ENCODE measurements around the gene HM13.
"Not testable (repeated sequence)": the region's sequence is repeated elsewhere in the genome, so short reads cannot be mapped to it uniquely, and the experiment has no call there.

The HM13 gene

GRCh38 chr20:31543966-31544598, 29.8 kb downstream of the HM13 start:
- DNase-seq (ENCODE audit: low read depth), result peak; percentile 91

DNA sequence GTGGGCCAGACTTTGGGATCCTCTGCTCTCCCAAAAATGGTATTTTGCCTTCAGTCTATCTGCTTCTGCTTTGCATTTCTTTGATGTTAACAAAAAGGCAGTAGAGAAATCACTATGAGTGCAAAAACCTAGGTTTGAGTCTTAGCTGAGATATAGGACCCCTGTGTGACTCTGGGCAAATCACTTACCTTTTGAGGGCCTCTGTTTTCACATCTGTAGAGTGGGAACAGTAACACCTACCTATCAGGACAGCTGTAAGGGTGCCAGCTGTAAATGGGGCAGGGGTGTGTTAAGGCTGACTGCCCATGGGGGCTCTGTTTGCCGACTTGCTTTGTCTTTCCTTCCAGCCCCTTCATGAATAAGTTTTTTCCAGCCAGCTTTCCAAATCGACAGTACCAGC, 30.4 kb downstream of the HM13 start:
- DNase-seq (ENCODE audit: low read depth), result no peak

DNA sequence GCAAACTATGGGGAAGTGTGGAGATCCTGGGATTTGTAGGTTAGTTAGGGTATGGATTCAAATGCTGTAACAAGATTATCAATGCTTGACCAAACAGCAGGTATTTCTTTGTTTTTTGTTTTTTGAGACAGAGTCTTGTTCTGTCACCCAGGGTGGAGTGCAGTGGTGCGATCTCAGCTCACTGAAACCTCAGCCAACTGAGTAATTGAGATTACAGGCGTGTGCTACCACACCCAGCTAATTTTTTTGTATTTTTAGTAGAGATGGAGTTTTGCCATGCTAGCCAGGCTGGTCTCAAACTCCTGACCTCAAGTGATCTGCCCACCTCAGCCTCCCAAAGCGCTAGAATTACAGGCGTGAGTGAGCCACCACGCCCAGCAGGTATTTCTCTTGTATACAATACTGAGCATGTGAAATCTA, 31.4 kb downstream of the HM13 start:
- DNase-seq (ENCODE audit: low read depth), result not testable (repeated sequence)

DNA sequence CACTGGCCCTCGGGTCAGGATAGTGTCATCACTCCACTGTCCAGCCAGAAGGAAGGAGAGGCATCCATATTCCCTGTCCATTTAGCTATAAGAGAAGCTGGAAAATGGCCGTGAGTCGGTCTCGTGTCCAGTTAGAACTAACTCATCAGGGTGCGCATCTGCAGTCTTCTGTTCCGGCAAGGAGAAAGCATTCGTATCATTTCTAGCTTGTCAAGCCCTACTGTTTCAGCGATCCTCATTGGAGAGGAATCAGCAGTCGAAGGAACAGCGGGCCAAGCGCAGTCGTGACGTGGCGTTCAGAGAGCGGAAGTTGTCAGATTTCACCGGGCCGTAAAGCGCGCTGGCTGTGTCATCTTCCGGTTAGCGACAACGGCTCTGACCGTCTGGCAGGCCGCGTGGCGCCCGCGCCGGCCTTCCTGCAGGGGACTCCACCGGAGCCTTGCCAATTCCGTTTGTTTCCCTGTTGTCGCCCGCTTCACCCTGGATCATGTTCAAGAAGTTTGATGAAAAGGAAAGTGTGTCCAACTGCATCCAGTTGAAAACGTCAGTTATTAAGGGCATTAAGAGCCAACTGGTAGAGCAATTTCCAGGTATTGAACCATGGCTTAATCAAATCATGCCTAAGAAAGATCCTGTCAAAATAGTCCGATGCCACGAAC, 32.9 kb downstream of the HM13 start:
- DNase-seq (ENCODE audit: low read depth), result peak; percentile 90

DNA sequence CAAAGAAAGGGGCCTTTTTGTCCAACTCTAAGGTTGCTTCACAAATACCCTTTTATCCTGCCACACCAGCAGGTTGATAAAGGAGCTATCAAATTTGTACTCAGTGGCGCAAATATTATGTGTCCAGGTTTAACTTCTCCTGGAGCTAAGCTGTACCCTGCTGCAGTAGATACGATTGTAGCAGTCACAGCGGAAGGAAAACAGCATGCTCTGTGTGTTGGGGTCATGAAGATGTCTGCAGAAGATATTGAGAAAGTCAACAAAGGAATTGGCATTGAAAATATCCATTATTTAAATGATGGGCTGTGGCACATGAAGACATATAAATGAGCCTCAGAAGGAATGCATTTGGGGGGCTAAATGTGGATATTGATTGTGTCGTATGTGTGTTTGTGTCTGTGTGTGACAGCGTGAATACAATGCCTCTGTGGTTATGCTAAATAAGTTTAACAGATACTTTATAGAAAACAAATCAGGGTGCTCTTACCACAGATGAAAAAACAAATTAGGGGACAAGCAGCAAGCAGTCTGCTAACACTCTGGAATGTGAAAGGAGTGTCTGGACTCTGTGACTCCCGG, 33.6 kb downstream of the HM13 start:
- DNase-seq (ENCODE audit: low read depth), result no peak

GRCh38 chr20:31548820-31549512, 34.7 kb downstream of the HM13 start:
- peak; percentile 67 for DNase-seq (ENCODE audit: low read depth)

GRCh38 chr20:31549513-31549880, 35.3 kb downstream of the HM13 start:
- peak; percentile 61 for DNase-seq (ENCODE audit: low read depth)

DNA sequence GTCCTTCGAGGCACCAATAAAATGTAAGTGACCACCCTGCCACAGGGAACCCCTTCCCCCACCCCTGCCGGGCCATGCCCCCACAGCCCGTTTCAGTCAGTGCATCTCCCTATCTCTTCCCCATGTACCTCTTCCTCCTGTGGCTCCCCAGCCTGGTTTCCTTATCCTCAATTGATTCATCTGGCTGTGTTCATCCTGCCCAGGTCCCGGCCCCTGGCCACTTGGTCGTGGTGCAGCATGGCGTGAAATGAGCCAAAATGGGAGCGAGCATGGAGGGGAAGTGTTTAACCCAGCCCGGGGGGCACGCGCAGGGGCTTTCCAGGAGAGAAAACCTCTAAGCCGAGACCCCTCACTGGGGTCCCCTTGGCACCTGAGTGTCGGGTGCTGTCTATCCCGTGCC, 35.9 kb downstream of the HM13 start:
- no peak for DNase-seq (ENCODE audit: low read depth)

- DNase-seq (ENCODE audit: low read depth), result no peak
Measured at GRCh38 chr20:31551163-31552081, 37.2 kb downstream of the HM13 start.

DNA sequence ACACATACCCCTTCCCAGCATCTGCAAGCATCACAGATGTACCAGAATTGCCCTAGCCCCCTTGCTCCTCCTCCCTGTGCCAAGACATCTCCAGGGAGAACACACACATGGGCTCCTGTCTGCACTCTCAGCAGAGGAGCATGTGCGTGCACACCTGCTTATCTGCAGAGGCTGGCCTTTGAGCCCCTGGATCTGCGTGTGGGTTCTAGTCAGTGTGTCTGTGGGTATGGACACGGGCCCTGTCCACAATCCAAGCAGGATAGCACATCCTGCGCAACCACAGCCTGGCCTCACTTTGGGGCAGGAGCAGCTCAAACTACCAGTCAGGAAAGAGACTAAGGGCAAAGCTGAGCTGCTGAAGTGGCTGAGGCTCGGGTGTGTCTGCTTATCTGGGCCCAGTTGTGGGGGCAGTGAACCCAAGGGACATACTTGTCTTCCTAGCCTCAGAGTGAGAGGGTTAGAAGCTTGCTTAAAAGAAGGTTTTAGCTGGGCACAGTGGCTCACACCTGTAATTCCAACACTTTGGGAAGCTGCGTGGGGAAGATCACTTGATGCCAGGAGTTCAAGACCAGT, 41.0 kb downstream of the HM13 start:
- no peak for DNase-seq (ENCODE audit: low read depth)

DNA sequence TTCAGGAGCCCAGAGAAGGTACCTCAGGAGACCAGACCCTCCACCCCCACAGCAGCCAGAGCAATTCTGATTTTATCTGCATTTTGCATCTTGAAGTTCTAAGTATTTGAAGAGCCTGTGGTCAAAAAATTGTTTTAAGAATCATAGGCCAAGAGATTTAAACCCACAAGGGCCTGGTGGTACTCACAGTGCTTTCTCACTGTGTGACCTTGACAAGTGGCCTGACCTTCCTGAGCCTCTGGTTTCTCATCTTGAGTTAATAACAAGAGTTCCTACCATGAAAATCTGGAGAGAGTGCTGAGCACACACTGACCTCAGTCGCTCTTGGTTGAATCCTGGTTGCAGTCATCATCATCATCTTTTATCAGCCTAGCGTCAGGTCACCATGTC, 45.5 kb downstream of the HM13 start:
- DNase-seq (ENCODE audit: low read depth), result peak; percentile 34

- peak; percentile 88 for DNase-seq (ENCODE audit: low read depth)
Measured at GRCh38 chr20:31560094-31560745, 46.0 kb downstream of the HM13 start.

- peak; percentile 99 for DNase-seq (ENCODE audit: low read depth)
Measured at GRCh38 chr20:31560746-31561598, 46.7 kb downstream of the HM13 start.

DNA sequence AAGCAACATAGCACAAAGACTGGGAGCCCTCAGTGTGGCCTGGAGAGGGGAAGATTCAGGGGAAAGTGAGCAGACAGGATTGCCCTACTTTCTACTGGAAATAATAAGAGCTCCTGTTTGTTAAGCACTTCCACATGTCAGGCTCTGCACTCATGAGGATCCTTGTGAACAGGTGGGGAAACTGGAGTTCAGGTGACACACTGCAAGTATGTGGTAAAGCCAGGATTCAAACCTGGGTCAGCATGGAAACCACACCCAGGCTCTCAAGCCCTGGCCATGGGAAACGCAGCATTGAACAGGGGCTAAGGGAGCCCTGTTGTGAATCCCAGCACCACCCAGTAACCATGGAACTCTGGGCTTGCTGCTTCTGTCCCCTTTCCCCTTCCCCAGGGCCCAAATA, 48.0 kb downstream of the HM13 start:
- DNase-seq (ENCODE audit: low read depth), result no peak

GRCh38 chr20:31564284-31564683, 50.0 kb downstream of the HM13 start:
- DNase-seq (ENCODE audit: low read depth), result no peak

DNA sequence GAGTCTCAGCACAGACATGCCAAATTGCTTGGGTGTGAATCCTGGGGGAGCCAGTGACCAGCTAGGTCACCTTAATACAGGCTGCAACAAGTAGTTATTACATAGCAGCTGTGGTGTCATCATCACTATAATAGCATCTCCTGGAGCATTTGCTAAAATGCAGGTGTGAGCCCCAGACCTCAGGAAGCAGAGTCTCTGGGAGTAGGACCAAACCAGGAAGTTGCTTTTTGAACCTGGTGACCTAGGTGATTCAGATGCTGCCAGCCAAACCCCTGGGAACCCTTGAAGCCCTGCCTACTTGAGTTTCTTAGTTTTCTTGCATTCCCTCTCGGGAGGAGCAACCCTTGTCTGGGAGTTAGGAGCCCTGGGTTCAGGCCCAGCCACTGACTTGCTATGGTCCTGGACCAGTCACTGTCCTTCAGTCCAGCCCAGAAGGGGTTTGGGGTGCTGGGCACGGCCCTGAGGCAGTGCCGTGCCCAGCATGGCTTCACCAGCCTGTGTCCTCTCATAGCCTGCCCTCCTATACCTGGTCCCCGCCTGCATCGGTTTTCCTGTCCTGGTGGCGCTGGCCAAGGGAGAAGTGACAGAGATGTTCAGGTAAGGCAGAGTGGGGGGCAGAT, 51.6 kb downstream of the HM13 start:
- no peak for DNase-seq (ENCODE audit: low read depth)

- no peak for DNase-seq (ENCODE audit: low read depth)
Measured at GRCh38 chr20:31566319-31566657, 52.0 kb downstream of the HM13 start.

DNA sequence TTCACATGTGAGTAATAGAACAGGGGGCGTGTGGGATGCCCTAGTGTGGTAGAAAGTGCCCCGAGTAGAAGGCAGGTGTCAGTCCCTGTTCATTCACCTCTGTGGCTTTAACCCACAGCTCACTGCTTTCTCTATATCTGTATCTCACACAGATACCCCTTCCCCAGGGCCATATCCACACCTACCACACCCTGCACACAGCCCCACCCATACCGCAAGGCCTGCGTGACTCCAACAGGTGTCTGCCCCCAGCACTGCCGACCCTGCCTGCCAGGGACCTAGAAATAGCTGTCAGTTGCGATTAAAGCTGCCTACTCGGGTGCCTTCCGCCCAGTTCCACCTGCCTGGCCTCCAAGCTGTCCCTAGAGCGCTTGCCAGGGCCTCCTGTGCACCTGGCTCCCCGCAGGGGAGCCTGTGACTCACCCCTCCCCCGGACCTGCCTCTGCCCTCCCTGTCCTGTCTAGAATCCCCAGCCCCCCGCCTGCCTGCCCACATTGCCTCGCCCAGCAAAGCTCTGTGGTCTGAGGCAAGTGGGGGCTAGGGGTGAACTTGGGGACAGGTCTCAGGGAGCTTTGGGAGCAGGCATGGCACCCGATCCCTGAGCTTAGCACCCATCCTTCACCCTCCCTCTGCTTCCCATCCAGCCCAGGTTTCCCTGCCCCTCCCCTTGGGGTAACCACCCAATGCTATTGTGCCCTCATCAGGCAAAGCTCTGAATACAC, 52.6 kb downstream of the HM13 start:
- no peak for DNase-seq (ENCODE audit: low read depth)

GRCh38 chr20:31567380-31567720, 53.1 kb downstream of the HM13 start:
- no peak for DNase-seq (ENCODE audit: low read depth)
